GM18870 (cell line): Measurements from ENCODE around the gene SLX4IP.

Source experiments
- ATAC-seq: cut with Tn5 transposase; IDR thresholded peaks from one replicate; pipeline ENCODE4 v1.9.1; 2021; ENCODE audit warnings: moderate library complexity; ENCODE audit not compliant: unreplicated experiment

Gene SLX4IP

GRCh38 chr20:10490706-10491105 is 55.6 kb downstream of the SLX4IP start:
- ATAC-seq: no peak

GRCh38 chr20:10492065-10492464 is 57.0 kb downstream of the SLX4IP start:
- no peak for ATAC-seq

GRCh38 chr20:10492844-10493243 is 57.7 kb downstream of the SLX4IP start:
- ATAC-seq: no peak

GRCh38 chr20:10495173-10495572 is 60.1 kb downstream of the SLX4IP start:
- no peak for ATAC-seq

- no peak for ATAC-seq
Observed at GRCh38 chr20:10496465-10496864, 61.4 kb downstream of the SLX4IP start.

- no peak for ATAC-seq
Observed at GRCh38 chr20:10497283-10497682, 62.2 kb downstream of the SLX4IP start.

GRCh38 chr20:10497791-10498190 is 62.7 kb downstream of the SLX4IP start:
- no peak for ATAC-seq

- ATAC-seq: no peak
Observed at GRCh38 chr20:10498200-10498599, 63.1 kb downstream of the SLX4IP start.

GRCh38 chr20:10501402-10501801 is 66.3 kb downstream of the SLX4IP start:
- ATAC-seq: no peak

GRCh38 chr20:10502098-10502526 is 67.0 kb downstream of the SLX4IP start:
- ATAC-seq: no peak

GRCh38 chr20:10504608-10504993 is 69.5 kb downstream of the SLX4IP start:
- ATAC-seq: no peak

- ATAC-seq: no peak
Observed at GRCh38 chr20:10504994-10505730, 70.1 kb downstream of the SLX4IP start.

- ATAC-seq: no peak
Observed at GRCh38 chr20:10505827-10506226, 70.7 kb downstream of the SLX4IP start.

- ATAC-seq: no peak
Observed at GRCh38 chr20:10507052-10507451, 71.9 kb downstream of the SLX4IP start.

GRCh38 chr20:10508060-10508459 is 73.0 kb downstream of the SLX4IP start:
- ATAC-seq: no peak

GRCh38 chr20:10508468-10509251 is 73.6 kb downstream of the SLX4IP start:
- no peak for ATAC-seq

GRCh38 chr20:10509376-10509775 is 74.3 kb downstream of the SLX4IP start:
- no peak for ATAC-seq

- ATAC-seq: no peak
Observed at GRCh38 chr20:10510216-10510615, 75.1 kb downstream of the SLX4IP start.

GRCh38 chr20:10511170-10511508 is 76.0 kb downstream of the SLX4IP start:
- no peak for ATAC-seq

- ATAC-seq: peak; percentile 96
Observed at GRCh38 chr20:10511509-10512251, 76.6 kb downstream of the SLX4IP start.

GRCh38 chr20:10513061-10513460 is 78.0 kb downstream of the SLX4IP start:
- ATAC-seq: no peak
